ENCODE measurements around the gene CAPNS2.

Gene CAPNS2

DNA sequence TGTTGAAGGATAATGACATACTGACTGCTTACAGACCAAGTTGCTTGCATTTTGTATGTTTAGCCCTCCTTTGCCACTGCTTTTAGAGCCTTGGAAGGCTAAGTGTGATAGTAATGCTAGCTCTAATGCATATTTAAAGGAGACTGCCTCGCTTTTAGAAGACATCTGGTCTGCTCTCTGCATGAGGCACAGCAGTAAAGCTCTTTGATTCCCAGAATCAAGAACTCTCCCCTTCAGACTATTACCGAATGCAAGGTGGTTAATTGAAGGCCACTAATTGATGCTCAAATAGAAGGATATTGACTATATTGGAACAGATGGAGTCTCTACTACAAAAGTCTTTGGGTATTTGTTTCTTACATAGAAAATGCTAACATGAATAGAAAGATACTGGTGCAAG is 19.1 kb downstream of the CAPNS2 start:
- no peak overlapping the region for H4K91ac ChIP-seq (ENCODE audit: low read length)
- H3K36me3 ChIP-seq (ENCODE audit: control insufficient read depth in 1 of 2, insufficient read depth in 2 of 2, low read depth in 1 of 2, low read length in 2 of 2): peaks cover 0 to 44% of the 10 kb centered on the region in 2 experiments
- H3K4me2 ChIP-seq (ENCODE audit: low read length, poor library complexity, severe bottlenecking): no peak overlapping the region
- no peak overlapping the region for H3K14ac ChIP-seq (ENCODE audit: low read length in 2 of 2)
- WGBS: 40% methylated on average over 1 of the region's 2 CpGs
- no peak overlapping the region for H2BK15ac ChIP-seq (ENCODE audit: low read depth, poor library complexity, severe bottlenecking)
- H3K4ac ChIP-seq (ENCODE audit: low read depth in 1 of 2, low read length in 2 of 2): no peak overlapping the region
- H2AK5ac ChIP-seq (ENCODE audit: low read length, severe bottlenecking): no peak overlapping the region
- H2BK5ac ChIP-seq (ENCODE audit: low read depth, low read length, poor library complexity, severe bottlenecking): no peak overlapping the region
- no peak overlapping the region for H3K18ac ChIP-seq (ENCODE audit: low read depth in 1 of 2, low read length in 2 of 2)
- no peak overlapping the region for H3K9ac ChIP-seq (ENCODE audit: low read length)
- H3K23ac ChIP-seq (ENCODE audit: low read length in 2 of 2): no peak overlapping the region
- no peaks in the 10 kb centered on the region for H3K9me3 ChIP-seq (ENCODE audit: control insufficient read depth, low read length)
- no peaks in the 10 kb centered on the region for H3K27me3 ChIP-seq (ENCODE audit: control insufficient read depth in 1 of 2, insufficient read depth in 1 of 2, low read length in 2 of 2)
- H2AFZ ChIP-seq (ENCODE audit: low read depth, low read length): no peak overlapping the region
- H3K27ac ChIP-seq (ENCODE audit: low read length, poor library complexity, severe bottlenecking): no peak overlapping the region
- H2BK12ac ChIP-seq (ENCODE audit: low read length in 2 of 2): no peak overlapping the region
- no peak overlapping the region for H2BK120ac ChIP-seq (ENCODE audit: low read depth, low read length)
- DNase-seq: no peak
- H3K4me3 ChIP-seq (ENCODE audit: insufficient read depth in 1 of 2, low read depth in 1 of 2, low read length in 2 of 2): no peak overlapping the region
- H3K4me1 ChIP-seq (ENCODE audit: control insufficient read depth, insufficient read depth, low read depth, low read length): no peaks in the 10 kb centered on the region
- H3K79me1 ChIP-seq (replicated peaks; ENCODE audit: low read length, poor library complexity, severe bottlenecking): no peaks in the 10 kb centered on the region
- H4K8ac ChIP-seq (ENCODE audit: low read length): no peak overlapping the region

DNA sequence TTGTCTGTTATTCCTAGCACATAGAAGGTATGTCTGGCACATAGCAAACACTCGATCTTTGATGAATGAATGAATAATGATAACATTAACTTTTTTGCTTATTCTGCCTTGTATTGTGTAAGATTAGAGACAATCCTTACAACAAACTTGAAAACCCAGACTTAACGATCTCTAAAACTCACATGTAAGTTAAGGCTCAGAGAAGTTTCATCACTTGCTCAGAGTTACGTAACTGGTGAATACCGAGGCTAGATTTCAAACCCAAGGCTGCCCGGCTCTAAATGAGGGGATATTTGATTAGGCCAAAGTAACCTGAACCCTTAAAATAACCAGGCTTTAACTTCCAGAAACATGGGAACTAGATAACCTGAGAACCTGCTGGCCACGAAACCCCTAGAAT is 22.3 kb downstream of the CAPNS2 start:
- Histone ChIP-seq H2BK120ac (ENCODE audit: low read depth, low read length) (no peak overlapping the region), H3K27me3 (ENCODE audit: control insufficient read depth in 1 of 2, insufficient read depth in 1 of 2, low read length in 2 of 2) (peaks cover 3 to 4% of the 10 kb centered on the region in 2 experiments), H3K4me2 (ENCODE audit: low read length, poor library complexity, severe bottlenecking) (no peak overlapping the region), H3K4me3 (ENCODE audit: insufficient read depth in 1 of 2, low read depth in 1 of 2, low read length in 2 of 2) (no peak overlapping the region), H2AK5ac (ENCODE audit: low read length, severe bottlenecking) (no peak overlapping the region), H3K18ac (ENCODE audit: low read depth in 1 of 2, low read length in 2 of 2) (no peak overlapping the region), H3K9me3 (ENCODE audit: control insufficient read depth, low read length) (no peaks in the 10 kb centered on the region), H3K9ac (ENCODE audit: low read length) (no peak overlapping the region), H4K91ac (ENCODE audit: low read length) (no peak overlapping the region), H2BK12ac (ENCODE audit: low read length in 2 of 2) (no peak overlapping the region), H2AFZ (ENCODE audit: low read depth, low read length) (no peak overlapping the region), H3K36me3 (ENCODE audit: control insufficient read depth in 1 of 2, insufficient read depth in 2 of 2, low read depth in 1 of 2, low read length in 2 of 2) (peaks cover 0 to 17% of the 10 kb centered on the region in 2 experiments), H3K4ac (ENCODE audit: low read depth in 1 of 2, low read length in 2 of 2) (no peak overlapping the region), H3K79me1 (replicated peaks; ENCODE audit: low read length, poor library complexity, severe bottlenecking) (no peaks in the 10 kb centered on the region), H2BK5ac (ENCODE audit: low read depth, low read length, poor library complexity, severe bottlenecking) (no peak overlapping the region), H4K8ac (ENCODE audit: low read length) (no peak overlapping the region), H3K14ac (ENCODE audit: low read length in 2 of 2) (no peak overlapping the region), H2BK15ac (ENCODE audit: low read depth, poor library complexity, severe bottlenecking) (no peak overlapping the region), H3K27ac (ENCODE audit: low read length, poor library complexity, severe bottlenecking) (no peak overlapping the region), H3K23ac (ENCODE audit: low read length in 2 of 2) (no peak overlapping the region), H3K4me1 (ENCODE audit: control insufficient read depth, insufficient read depth, low read depth, low read length) (no peaks in the 10 kb centered on the region)
- no peak for DNase-seq
- WGBS: 89% methylated on average over 5 of the region's 6 CpGs

GRCh38 chr16:55592306-55592705 is 25.8 kb downstream of the CAPNS2 start:
- no peak overlapping the region for H2AFZ ChIP-seq (ENCODE audit: low read depth, low read length)
- no peak overlapping the region for H3K18ac ChIP-seq (ENCODE audit: low read depth in 1 of 2, low read length in 2 of 2)
- H3K9ac ChIP-seq (ENCODE audit: low read length): no peak overlapping the region
- H3K79me1 ChIP-seq (replicated peaks; ENCODE audit: low read length, poor library complexity, severe bottlenecking): no peaks in the 10 kb centered on the region
- no peak overlapping the region for H2BK5ac ChIP-seq (ENCODE audit: low read depth, low read length, poor library complexity, severe bottlenecking)
- no peak overlapping the region for H2AK5ac ChIP-seq (ENCODE audit: low read length, severe bottlenecking)
- H4K8ac ChIP-seq (ENCODE audit: low read length): no peak overlapping the region
- no peak overlapping the region for H3K27ac ChIP-seq (ENCODE audit: low read length, poor library complexity, severe bottlenecking)
- H3K27me3 ChIP-seq (ENCODE audit: control insufficient read depth in 1 of 2, insufficient read depth in 1 of 2, low read length in 2 of 2): peaks cover 3 to 4% of the 10 kb centered on the region in 2 experiments
- no peak for DNase-seq
- no peaks in the 10 kb centered on the region for H3K9me3 ChIP-seq (ENCODE audit: control insufficient read depth, low read length)
- H3K4me2 ChIP-seq (ENCODE audit: low read length, poor library complexity, severe bottlenecking): no peak overlapping the region
- H3K23ac ChIP-seq (ENCODE audit: low read length in 2 of 2): no peak overlapping the region
- H3K4me3 ChIP-seq (ENCODE audit: insufficient read depth in 1 of 2, low read depth in 1 of 2, low read length in 2 of 2): no peak overlapping the region
- no peak overlapping the region for H2BK120ac ChIP-seq (ENCODE audit: low read depth, low read length)
- no peak overlapping the region for H3K14ac ChIP-seq (ENCODE audit: low read length in 2 of 2)
- H3K4me1 ChIP-seq (ENCODE audit: control insufficient read depth, insufficient read depth, low read depth, low read length): no peaks in the 10 kb centered on the region
- no peak overlapping the region for H2BK12ac ChIP-seq (ENCODE audit: low read length in 2 of 2)
- H2BK15ac ChIP-seq (ENCODE audit: low read depth, poor library complexity, severe bottlenecking): no peak overlapping the region
- no peaks in the 10 kb centered on the region for H3K36me3 ChIP-seq (ENCODE audit: control insufficient read depth in 1 of 2, insufficient read depth in 2 of 2, low read depth in 1 of 2, low read length in 2 of 2)
- no peak overlapping the region for H4K91ac ChIP-seq (ENCODE audit: low read length)
- no peak overlapping the region for H3K4ac ChIP-seq (ENCODE audit: low read depth in 1 of 2, low read length in 2 of 2)

GRCh38 chr16:55597928-55598327 is 31.4 kb downstream of the CAPNS2 start:
- H3K23ac ChIP-seq (ENCODE audit: low read length in 2 of 2): no peak overlapping the region
- no peak overlapping the region for H3K4me3 ChIP-seq (ENCODE audit: insufficient read depth in 1 of 2, low read depth in 1 of 2, low read length in 2 of 2)
- no peak overlapping the region for H3K14ac ChIP-seq (ENCODE audit: low read length in 2 of 2)
- H3K27ac ChIP-seq (ENCODE audit: low read length, poor library complexity, severe bottlenecking): no peak overlapping the region
- H3K27me3 ChIP-seq (ENCODE audit: control insufficient read depth in 1 of 2, insufficient read depth in 1 of 2, low read length in 2 of 2): no peaks in the 10 kb centered on the region
- H2AK5ac ChIP-seq (ENCODE audit: low read length, severe bottlenecking): no peak overlapping the region
- no peak overlapping the region for H2BK15ac ChIP-seq (ENCODE audit: low read depth, poor library complexity, severe bottlenecking)
- no peak overlapping the region for H3K4ac ChIP-seq (ENCODE audit: low read depth in 1 of 2, low read length in 2 of 2)
- H3K18ac ChIP-seq (ENCODE audit: low read depth in 1 of 2, low read length in 2 of 2): no peak overlapping the region
- no peak overlapping the region for H3K4me2 ChIP-seq (ENCODE audit: low read length, poor library complexity, severe bottlenecking)
- no peaks in the 10 kb centered on the region for H3K79me1 ChIP-seq (replicated peaks; ENCODE audit: low read length, poor library complexity, severe bottlenecking)
- no peak overlapping the region for H2AFZ ChIP-seq (ENCODE audit: low read depth, low read length)
- no peak overlapping the region for H2BK12ac ChIP-seq (ENCODE audit: low read length in 2 of 2)
- WGBS: 81% methylated on average over 3 of the region's 4 CpGs
- no peak overlapping the region for H2BK5ac ChIP-seq (ENCODE audit: low read depth, low read length, poor library complexity, severe bottlenecking)
- no peak for DNase-seq
- H2BK120ac ChIP-seq (ENCODE audit: low read depth, low read length): no peak overlapping the region
- no peak overlapping the region for H4K8ac ChIP-seq (ENCODE audit: low read length)
- no peaks in the 10 kb centered on the region for H3K4me1 ChIP-seq (ENCODE audit: control insufficient read depth, insufficient read depth, low read depth, low read length)
- H3K36me3 ChIP-seq (ENCODE audit: control insufficient read depth in 1 of 2, insufficient read depth in 2 of 2, low read depth in 1 of 2, low read length in 2 of 2): no peaks in the 10 kb centered on the region
- no peaks in the 10 kb centered on the region for H3K9me3 ChIP-seq (ENCODE audit: control insufficient read depth, low read length)
- no peak overlapping the region for H3K9ac ChIP-seq (ENCODE audit: low read length)
- H4K91ac ChIP-seq (ENCODE audit: low read length): no peak overlapping the region
